Prostate gland (tissue), 2 donors: Measurements from ENCODE around the gene SMIM44.

Experiments
- POLR2AphosphoS5 ChIP-seq: sonication (generic); formaldehyde crosslinking; IDR thresholded peaks from one replicate; pipeline ENCODE4 v1.6.1; 2017; ENCODE audit warnings: antibody characterized with exemption
- TF ChIP-seq, protein P1 (sequence below), 4 experiments: fragments of 200-600 bp in 2 of 4; fragments of 450-650 bp in 2 of 4; sonication (generic) in 2 of 4; IDR thresholded peaks; 1 replicate in 3 of 4; 2 replicates in 1 of 4; pipeline ENCODE4 v1.5.1; 2016 to 2019; ENCODE audit warnings: antibody characterized with exemption in 4 of 4, mild to moderate bottlenecking in 2 of 4, moderate library complexity in 2 of 4

GRCh38 chr19:3442487-3443071 is 40.7 kb downstream of the SMIM44 start:
- TF ChIP-seq, protein P1, sequence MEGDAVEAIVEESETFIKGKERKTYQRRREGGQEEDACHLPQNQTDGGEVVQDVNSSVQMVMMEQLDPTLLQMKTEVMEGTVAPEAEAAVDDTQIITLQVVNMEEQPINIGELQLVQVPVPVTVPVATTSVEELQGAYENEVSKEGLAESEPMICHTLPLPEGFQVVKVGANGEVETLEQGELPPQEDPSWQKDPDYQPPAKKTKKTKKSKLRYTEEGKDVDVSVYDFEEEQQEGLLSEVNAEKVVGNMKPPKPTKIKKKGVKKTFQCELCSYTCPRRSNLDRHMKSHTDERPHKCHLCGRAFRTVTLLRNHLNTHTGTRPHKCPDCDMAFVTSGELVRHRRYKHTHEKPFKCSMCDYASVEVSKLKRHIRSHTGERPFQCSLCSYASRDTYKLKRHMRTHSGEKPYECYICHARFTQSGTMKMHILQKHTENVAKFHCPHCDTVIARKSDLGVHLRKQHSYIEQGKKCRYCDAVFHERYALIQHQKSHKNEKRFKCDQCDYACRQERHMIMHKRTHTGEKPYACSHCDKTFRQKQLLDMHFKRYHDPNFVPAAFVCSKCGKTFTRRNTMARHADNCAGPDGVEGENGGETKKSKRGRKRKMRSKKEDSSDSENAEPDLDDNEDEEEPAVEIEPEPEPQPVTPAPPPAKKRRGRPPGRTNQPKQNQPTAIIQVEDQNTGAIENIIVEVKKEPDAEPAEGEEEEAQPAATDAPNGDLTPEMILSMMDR (IDR thresholded peaks at IDR 0.05): no peak
- no peak for TF ChIP-seq POLR2AphosphoS5
